GM10248 (cell line): ENCODE results near the gene CLEC20A.

Experiments
- CTCF ChIA-PET: fragments of 300-600 bp; sonication (Branson Sonifier 250); formaldehyde crosslinking; extraction: SDS; loops from one replicate; lab custom pipeline; 2021; ENCODE audit warnings: antibody characterized with exemption; lab: Yijun Ruan, JAX
- POLR2A ChIA-PET: fragments of 350-650 bp; sonication (Branson Sonifier 250); formaldehyde crosslinking; extraction: SDS; loops from one replicate; lab custom pipeline; 2020; ENCODE audit warnings: antibody characterized with exemption; lab: Yijun Ruan, JAX
- DNase-seq: peaks from one replicate; pipeline ENCODE4 v3.0.0; 2012; ENCODE audit errors: extremely low spot score
- TF ChIP-seq, protein P1 (sequence below): IDR thresholded peaks from 2 replicates; pipeline ENCODE4 v1.5.1; 2012; ENCODE audit warnings: mild to moderate bottlenecking, low read depth; ENCODE audit errors: extremely low read depth, missing control alignments, control extremely low read depth

Gene CLEC20A

DNA sequence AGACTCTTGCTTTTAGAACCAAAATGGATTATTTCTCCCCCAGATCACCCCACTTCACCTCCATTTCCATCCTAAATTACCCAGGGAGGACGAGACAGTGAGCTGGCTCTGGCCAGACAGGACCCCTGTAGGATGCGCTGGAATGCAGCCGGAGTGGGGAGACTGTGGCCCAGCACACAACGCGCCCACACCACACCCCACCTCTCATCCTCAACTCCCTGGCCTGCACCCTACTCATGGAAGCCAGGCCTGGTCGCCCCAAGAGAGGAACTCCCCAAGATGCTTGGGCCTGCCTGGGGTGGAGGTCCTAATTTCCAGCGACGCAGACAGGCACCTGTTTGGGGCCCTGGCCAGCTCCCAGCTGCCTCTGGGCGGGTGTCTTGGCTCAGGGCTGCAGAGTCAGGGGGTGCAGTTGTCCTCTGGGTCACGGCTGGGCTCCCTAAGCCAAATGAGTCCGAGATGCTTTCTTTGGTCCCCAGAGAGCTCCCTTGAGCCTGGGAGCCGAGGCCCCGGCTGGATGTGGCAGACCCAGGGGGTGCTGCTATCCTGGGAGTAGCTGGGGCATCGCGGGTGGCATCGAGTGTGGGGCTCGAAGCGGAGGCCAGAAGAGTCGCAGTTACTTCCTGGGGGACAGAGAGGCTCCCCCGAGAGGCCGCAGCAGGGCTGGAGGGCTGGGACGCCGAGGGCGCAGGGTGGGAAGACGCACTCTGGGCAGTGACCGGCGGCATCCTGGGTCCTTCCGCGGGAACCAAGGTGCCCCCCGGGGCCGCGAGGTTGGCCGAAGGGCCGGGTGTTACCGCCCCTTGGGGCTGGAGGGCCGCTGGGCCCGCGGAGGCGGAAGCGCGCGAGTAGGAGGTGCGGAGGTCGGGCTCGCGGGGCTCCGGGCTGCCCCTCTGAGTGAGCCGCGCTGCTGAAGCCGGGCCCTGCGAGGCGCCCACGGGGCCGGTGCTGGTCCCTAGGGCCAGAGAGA is 10.4 kb downstream of the CLEC20A start:
- ChIA-PET CTCF (interaction anchor here (1.1 to 1.7 kb wide), 3 partner anchors 10 to 15 kb away, joined by 4 to 6 read pairs (median 4); partner anchors contain the start of gene CLEC20A), POLR2A (no interaction called here)
- TF ChIP-seq, protein P1, sequence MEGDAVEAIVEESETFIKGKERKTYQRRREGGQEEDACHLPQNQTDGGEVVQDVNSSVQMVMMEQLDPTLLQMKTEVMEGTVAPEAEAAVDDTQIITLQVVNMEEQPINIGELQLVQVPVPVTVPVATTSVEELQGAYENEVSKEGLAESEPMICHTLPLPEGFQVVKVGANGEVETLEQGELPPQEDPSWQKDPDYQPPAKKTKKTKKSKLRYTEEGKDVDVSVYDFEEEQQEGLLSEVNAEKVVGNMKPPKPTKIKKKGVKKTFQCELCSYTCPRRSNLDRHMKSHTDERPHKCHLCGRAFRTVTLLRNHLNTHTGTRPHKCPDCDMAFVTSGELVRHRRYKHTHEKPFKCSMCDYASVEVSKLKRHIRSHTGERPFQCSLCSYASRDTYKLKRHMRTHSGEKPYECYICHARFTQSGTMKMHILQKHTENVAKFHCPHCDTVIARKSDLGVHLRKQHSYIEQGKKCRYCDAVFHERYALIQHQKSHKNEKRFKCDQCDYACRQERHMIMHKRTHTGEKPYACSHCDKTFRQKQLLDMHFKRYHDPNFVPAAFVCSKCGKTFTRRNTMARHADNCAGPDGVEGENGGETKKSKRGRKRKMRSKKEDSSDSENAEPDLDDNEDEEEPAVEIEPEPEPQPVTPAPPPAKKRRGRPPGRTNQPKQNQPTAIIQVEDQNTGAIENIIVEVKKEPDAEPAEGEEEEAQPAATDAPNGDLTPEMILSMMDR, result no peak
- DNase-seq, result peak; percentile 15

DNA sequence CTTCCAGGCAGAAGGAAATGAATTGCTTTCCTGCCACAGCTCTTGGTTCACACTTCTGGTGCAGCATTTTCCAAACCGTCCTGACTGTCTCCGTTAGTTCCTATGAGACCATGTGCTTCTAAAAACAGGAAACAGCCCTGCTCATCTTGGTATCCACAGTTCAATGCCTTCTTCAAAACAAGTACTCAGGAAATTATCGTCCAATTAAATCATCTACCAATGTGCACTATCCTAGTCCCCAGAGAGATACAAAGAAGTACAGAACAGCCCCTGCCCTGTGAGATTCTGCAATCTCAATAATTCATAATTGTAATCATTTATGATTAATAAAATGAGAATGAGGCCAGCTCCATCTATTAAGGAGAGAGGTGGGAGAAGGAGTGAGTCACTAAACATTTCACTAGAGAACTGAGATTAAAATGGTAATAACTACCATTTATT is 11.2 kb downstream of the CLEC20A start:
- TF ChIP-seq, protein P1, result no peak
- POLR2A ChIA-PET, result no interaction called here
- peak; percentile 4 for DNase-seq
- CTCF ChIA-PET, result no interaction called here

GRCh38 chr1:178484698-178485225 is 12.0 kb downstream of the CLEC20A start:
- DNase-seq, result no peak
- TF ChIP-seq, protein P1, result no peak
- ChIA-PET CTCF (no interaction called here), POLR2A (no interaction called here)

GRCh38 chr1:178483251-178483957 is 13.4 kb downstream of the CLEC20A start:
- ChIA-PET CTCF (interaction anchor here (1.3 to 2.7 kb wide), 2 partner anchors 18 to 49 kb away, joined by 3 to 11 read pairs; no protein-coding TSS in a partner anchor), POLR2A (no interaction called here)
- TF ChIP-seq, protein P1, result no peak
- DNase-seq, result peak; percentile 5

DNA sequence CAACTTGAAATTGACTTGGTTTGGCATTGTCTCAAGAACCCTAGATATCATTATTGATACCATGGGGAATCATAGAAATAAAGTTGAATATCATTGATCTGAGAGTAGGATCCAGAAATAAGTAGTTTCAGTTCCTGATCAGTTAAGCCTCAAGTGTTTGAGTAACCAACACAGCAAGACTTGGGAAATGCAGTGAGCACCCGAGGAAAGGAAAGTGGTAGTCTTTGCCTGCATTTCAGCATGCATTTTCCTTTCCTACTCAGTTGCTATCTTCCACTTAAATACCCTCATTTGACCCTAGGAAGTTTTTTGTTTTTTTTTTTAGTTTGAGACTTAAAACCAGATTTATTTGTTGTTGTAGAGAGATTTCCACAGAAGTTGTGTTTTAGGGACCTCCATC is 18.9 kb downstream of the CLEC20A start:
- ChIA-PET CTCF (no interaction called here), POLR2A (no interaction called here)
- TF ChIP-seq, protein P1, result no peak
- no peak for DNase-seq

GRCh38 chr1:178477373-178477772 is 19.4 kb downstream of the CLEC20A start:
- TF ChIP-seq, protein P1, result no peak
- POLR2A ChIA-PET, result no interaction called here
- no peak for DNase-seq
- CTCF ChIA-PET, result interaction anchor here (2.7 kb wide), 1 partner anchor 24 kb away, joined by 14 read pairs; no protein-coding TSS in a partner anchor
